ENCODE data around the gene RIPK4.

DNA sequence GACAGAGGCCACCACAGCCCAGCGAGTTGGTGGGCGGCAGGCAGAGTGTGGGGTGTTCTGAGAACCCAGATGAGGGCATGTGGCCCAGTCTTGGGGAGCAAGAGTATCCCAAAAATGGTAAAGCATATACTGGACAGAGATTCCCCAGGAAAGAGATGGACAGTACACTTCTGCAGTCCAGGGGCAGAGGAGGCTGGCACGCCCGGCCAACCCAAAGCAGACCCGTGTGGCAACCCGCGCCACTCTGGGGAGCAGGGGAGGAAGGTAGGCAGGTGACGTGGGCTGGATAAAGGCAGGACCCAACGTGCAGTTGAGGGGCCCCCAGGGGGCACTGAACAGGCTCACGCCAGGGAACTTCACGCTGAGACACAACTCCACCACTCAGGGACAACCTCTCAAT is 46.4 kb upstream of the RIPK4 start:
- TF ChIP-seq, protein P1, sequence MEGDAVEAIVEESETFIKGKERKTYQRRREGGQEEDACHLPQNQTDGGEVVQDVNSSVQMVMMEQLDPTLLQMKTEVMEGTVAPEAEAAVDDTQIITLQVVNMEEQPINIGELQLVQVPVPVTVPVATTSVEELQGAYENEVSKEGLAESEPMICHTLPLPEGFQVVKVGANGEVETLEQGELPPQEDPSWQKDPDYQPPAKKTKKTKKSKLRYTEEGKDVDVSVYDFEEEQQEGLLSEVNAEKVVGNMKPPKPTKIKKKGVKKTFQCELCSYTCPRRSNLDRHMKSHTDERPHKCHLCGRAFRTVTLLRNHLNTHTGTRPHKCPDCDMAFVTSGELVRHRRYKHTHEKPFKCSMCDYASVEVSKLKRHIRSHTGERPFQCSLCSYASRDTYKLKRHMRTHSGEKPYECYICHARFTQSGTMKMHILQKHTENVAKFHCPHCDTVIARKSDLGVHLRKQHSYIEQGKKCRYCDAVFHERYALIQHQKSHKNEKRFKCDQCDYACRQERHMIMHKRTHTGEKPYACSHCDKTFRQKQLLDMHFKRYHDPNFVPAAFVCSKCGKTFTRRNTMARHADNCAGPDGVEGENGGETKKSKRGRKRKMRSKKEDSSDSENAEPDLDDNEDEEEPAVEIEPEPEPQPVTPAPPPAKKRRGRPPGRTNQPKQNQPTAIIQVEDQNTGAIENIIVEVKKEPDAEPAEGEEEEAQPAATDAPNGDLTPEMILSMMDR (IDR thresholded peaks at IDR 0.05), result no peak
- no peak for TF ChIP-seq ZFX (IDR thresholded peaks at IDR 0.05; ENCODE audit: borderline replicate concordance)

Measured in 22Rv1 (cell line).